ENCODE measurements around the gene PAK1.

DNA sequence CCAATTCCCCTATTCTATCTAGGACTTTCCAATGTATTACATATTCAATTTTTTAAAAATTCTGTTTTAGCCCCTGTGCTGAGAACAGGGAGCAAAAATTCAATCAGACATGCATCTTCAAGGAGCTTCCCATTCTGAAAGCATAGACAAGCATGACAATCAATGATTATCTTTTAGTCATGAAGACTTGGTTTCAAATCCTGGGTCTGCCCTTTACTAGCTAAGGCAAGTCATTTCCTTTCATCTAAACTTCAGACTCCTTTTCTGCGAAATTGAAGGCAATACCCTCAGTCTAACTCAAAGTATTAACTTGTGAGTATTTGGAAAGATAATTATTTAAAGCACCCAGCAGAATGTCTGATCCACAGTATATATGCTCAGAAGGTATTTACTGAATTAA lies 24.1 kb downstream of the PAK1 start:
- TF ChIP-seq CTCF (optimal IDR thresholded peaks at IDR 0.05 in 1 of 3, IDR thresholded peaks at IDR 0.05 in 1 of 3, conservative IDR thresholded peaks at IDR 0.05 in 1 of 3; ENCODE audit: extremely low read depth in 1 of 3, insufficient read depth in 2 of 3, low read length in 3 of 3): no peak
- no peak for TF ChIP-seq EZH2 (IDR thresholded peaks at IDR 0.05; ENCODE audit: low read length)
